Measurements from ENCODE around the gene ANKRD12.

Gene ANKRD12

DNA sequence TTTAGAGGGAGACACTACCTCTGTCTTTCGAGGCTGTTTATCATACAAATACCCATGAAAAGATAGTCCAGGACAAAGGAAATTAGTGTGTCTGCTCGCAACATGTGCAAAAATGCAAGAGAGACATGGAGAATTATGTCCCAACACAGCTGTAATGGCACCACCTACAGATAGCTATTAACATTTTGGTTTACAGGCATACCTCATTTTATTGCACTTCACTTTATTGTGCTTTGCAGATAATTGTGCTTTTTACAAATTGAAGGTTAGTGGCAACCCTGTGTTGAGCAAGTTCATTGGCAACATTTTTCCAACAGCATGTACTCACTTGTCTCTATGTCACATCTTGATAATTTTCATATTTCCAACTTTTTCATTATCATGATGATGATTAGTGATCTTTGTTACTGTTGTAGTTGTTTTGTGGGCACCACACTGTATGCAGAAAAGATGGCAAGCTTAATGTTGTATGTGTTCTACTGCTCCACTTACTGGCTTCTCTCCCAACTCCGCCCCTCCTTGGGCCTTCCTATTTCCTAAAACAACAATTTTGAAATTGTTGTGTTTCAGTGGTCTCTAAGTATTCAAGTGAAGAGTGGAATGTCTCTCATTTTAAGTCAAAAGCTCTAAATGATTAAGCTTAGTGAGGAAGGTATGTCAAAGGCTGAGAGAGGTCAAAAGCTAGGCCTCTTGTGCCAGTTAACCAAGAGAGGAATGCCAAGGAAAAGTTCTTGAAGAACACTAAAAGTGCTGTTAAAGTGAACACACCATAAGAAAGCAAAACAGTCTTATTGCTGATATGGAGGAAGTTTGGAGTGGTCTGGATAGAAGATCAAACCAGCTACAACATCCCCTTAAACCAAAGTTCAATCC, 52.0 kb downstream of the ANKRD12 start:
- no peak for DNase-seq

DNA sequence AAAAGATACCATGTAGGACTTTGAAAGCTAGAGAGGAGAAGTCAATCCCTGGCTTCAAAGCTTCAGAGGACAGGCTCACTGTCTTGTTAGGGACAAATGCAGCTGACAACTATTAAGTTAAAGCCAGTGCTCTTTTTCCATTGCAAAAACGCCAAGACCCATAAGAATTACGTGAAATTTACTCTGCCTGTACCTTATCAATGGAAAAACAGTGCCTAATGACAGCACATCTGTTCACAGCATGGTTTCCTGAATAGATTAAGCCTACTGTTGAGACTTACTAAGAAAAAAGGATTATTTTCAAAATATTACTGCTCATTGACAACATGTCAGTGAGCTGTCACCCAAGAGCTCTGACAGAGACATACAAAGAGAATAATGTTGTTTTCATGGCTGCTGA, 52.9 kb downstream of the ANKRD12 start:
- DNase-seq: no peak

DNA sequence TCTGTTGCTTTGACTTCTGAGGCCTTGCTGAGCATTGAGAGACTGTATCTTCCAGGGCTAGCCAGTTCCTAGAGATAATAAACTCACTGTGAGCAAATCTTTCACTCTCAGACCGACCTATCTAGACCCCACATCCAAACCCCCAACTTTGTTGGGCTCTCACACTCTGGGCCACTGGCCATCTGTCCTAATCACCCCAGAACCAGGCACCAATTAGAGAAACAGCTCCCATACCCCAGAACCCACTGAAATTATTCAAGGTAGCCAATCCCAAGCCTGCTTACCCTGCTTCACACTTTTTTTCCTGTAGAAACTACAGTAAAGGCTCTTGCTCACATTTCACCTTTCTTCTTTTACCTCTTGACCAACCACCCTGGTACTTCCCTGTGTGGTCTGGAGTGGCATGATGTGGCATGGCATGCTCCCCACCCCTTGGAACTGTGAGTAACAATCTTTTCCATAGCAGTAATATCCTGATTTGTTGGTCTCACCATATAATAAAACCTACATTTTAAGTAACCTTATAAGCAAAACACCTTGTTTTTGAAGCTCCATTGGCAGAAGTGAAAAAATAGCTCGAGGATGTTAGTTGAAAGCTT, 55.2 kb downstream of the ANKRD12 start:
- DNase-seq: no peak

DNA sequence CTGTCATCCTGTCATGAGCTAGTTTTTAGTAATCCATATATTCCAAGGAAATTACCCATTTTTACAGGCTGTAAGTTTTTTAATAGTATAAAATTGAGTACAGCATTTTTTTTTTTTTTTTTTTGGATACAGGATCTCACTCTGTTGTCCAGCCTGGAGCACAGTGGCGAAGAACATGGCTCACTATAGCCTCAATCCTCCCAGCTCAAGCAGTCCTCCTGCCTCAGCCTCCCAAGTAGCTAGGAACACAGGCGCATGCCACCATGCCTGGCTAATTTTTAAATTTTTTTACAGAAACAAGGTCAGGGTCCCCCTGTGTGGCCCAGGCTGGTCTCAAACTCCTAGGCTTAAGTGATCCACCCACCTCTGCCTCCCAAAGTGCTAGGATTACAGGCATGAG, 56.5 kb downstream of the ANKRD12 start:
- no peak for DNase-seq

DNA sequence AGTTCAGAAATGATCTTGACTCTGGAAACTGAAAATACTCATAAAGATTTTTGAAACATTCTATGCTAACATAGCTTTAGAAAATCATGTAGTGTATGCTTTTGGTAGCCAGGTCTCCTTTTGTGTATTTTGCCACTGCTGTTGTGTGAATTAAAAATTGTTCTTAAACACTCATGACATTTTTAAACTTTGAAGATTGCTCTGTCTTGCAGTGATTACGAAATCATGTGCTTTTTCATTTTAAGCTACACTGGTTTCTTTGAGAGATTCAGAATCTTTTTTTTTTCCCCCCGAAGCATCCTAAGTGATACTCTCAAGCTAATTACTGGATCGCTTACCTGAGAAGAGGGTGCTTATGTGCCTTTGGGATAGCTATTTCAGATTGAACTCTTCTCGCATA, 60.0 kb downstream of the ANKRD12 start:
- DNase-seq: no peak

DNA sequence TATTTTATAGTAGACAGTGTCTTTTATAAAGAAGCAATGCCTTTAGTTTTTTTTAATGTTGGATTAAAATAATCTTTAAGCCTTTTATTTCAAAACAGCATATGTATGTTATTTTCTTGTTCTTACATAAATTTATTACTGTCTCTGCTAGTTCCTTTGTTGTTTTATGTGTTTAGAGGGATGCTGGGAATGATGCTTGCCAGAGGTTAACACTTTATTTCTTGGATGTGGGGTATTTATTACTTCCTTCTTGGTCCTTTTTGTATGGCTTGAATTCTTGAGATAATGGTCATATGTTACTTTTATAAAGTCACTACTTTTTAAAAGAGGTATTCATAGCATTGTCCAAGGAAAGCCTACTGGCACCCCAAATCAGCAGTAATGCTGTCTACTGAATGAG, 63.1 kb downstream of the ANKRD12 start:
- no peak for DNase-seq

DNA sequence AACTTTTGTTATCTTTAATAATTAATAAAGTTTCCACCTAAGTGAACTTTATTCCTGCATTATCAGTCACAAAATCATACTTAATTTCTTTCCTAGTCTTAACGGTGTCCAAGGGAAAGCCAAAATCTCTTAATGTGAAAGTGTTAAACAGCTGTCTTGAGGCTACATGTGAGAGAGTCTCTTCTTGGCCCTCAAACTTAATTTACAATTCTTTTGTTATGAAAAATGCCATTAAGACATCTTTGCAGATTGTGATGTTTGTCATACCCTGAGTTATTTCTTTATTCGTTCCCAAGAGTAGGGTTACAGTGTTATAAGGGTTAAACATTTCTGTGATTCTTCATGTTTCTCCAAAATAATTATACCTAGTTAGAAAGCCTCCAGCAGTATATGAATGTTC, 64.6 kb downstream of the ANKRD12 start:
- no peak for DNase-seq

DNA sequence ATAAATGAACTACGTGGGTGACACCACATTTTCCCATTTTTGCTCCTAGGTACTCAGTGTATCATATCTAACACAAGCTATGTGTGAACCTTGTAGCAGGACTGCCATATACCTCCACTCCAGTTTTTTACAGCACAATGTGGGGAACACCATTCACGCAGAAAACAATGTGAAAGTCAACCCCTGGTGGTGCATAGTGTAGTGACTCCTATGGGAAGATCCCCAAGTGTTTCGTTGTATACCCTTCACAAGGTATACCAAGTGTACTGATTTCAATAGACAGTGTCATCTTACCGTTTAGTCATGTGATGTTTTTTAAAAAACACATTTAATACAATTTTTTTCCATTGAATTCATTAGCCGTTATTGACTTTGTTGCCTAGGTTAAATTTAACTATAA, 68.1 kb downstream of the ANKRD12 start:
- DNase-seq: no peak

DNA sequence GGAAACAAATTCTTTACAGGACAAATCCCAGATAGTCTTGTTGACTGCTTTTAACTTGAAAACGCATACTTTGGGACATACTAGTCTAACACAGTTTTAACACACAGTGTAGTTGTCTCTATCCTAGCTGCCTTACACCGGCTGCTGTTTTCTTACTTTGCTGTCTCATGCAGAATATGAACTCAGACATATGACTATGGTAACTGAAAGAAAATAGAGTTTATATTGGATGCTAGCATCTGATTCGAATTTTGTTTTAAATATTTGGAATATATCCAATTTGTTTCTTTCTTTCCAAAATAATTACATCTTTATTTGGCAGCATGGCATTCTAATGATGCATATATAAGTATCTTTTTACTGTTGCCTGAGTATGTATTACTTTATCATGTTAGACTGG, 69.8 kb downstream of the ANKRD12 start:
- DNase-seq: no peak

DNA sequence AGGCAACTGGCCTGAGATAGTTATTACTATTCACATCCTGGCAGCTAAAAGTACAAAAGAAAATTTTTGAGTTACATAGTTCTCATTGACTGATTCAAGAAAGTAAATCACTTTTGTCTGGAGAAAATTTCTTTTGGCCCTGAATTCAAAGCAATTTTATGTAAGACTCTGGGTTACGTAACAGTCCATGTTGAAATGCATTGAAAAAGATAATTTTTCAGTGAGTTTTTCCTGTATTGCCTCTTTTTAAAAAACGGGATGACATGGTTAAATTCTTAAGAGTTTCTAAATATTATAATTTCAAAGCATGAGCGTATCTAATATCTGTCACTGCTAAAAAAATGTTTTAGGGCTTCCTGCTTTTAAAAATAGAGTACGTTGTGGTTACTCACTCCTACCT, 72.7 kb downstream of the ANKRD12 start:
- no peak for DNase-seq

DNA sequence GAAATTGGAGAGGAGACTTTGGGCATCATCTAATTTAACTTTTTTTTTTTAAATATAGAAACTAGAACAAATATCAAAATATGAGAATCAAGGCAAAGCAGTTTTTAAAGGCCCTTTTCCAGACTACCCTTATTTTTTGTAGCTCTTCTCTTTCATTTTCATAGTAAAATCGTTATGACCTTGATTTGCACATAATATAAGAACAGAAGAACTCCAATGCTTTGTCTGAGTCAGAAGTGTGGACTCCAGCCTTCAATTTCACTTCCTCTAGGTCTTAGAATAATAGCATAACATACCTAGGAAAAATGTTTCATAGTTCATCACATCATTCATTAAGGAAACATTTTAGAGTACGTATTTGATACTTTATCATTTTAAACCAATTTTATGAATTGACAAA, 74.4 kb downstream of the ANKRD12 start:
- no peak for DNase-seq

DNA sequence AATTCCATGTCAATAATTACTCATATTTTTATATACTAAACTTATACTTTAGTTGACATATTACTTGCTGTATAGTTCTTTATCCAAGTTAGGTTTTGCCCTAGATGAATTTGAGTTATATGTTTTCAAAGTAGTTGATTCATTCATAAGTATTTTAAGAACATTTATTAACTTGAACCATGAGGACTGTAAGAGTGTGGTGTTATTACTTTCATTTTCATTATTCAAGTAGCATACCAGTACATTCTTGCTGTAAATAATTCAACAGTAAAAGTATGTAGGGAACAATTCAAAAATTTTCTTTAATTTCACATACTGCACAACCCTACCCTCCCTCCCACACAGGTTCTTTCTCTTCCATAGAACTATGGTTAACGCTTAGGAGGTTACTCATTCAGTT, 75.4 kb downstream of the ANKRD12 start:
- DNase-seq: no peak

DNA sequence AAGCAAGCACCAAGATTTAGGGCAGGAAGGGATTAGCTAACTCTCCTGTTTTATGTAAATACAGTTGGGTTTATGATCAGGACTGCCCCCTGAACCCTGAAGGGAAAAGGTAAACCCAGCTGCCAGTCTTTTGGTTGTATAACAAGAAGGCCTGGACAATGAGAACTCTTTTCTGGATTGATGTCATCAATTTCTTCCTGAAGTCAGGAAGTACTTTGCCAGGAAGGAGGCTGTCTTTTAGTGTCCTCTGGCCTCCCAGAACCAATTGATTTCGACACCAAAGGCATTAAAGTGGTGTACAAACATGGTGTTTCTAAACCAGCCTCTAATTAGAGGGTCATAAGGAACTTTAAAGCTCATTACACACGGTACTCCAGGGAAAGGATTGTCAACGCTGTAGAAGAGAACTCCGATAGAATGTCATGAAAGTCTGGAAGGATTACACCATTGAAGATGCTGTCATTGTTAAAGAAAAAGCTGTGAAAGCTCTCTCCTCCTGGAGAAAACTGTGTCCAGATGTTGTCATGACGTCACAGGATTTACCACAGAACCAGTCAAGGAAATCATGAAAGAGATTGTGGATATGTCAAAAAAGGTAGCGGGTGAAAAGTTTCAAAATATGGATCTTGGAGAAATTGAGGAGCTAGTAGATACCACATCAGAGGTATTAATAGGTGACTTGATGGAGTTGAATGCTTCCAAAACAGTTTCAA, 78.8 kb downstream of the ANKRD12 start:
- no peak for DNase-seq

DNA sequence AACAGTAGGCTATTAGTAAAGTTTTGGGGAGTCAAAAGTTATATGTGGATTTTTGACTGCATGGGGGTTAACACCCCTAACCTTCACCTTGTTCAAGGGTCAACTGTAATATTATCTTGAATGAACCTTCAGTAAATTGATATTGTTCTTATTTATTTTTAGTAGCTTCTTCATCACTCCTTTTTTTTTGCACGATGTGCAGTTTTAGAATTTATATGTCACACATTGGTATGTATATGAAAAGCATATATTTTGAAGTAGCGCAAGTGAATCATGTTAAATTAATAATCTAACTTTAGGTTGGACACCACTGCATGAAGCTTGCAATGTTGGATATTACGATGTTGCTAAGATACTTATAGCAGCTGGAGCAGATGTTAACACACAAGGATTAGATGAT, 79.9 kb downstream of the ANKRD12 start:
- no peak for DNase-seq

DNA sequence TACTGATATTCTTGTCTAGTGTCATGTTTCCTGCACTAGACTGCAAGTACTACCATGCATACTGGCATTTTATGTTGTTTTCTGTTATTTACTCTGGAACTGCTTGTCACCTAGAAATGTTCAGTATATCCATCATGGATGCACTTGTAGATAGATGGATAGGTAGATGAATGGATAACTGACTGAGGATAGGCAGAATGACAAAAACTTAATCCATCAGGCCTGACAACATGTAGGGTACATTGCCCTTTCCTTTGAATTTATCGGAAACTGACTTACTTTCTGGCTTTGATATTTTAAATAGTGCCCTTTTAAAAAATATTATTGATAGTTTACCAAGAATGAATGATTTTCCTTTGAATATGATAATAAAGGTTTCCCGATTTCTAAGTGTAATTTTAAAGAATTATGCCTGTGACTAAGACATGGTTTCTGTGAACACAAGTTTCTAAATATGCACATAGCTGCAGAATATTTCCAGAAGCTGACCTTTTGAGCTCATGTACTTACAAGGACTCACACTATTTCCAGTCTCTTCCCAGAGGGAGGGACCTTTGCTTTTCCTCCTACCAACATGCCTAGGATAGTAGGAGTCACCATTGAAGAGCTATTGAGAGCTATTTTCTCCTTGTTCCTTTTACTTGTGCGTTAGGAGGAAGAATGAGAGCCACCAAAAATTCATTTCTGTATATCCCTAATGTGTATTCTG, 81.3 kb downstream of the ANKRD12 start:
- no peak for DNase-seq

DNA sequence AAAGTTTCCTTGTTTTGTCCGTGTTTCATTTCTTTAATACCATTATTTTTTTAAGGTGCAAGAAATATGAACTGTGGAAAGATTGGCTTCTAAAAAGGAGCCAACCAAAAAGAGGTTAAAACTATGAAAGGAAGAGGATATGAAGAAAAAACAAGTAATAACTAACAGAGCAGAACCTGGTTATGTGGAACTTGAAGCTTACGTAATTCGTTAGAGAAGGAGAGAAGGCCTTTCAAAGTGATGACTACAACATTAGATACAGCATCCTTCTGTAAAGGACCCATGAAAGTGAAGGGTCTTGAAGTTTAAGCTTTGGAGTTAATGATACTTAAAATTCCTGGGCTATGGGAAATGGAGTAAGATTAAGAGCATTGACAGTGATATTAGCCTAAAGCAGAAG, 84.5 kb downstream of the ANKRD12 start:
- no peak for DNase-seq

DNA sequence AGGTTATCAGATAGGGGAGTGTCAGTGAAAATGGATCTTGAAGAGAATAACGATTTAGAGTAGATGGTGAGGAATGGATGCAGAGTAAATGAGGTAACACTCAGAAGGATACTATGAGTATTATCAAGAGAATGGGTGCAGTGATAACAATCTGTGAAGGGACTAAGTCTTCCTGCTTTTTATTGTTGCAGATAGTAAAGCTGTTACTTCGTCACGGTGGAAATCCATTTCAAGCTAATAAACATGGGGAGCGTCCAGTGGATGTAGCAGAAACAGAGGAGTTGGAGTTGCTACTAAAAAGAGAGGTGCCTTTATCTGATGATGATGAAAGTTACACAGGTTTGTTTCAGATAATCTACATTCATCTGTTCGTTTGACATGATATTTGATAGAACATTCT, 85.1 kb downstream of the ANKRD12 start:
- DNase-seq: no peak

DNA sequence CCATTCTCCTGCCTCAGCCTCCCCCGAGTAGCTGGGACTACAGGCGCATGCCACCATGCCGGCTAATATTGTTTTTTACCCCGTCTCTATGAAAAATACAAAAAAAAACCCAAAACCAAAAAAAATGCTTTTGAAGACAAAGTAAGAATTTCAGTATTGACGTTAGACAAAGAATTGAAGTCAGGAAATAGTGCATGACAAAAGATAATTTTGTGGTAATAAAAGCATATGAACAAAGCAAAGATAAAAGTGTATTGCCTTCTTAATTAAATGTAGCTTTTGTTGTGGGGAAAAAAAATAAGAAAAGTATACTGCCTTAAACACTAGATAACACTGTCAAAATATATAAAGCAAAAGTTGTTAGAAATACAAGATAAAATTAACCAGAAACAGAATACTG, 86.8 kb downstream of the ANKRD12 start:
- no peak for DNase-seq

DNA sequence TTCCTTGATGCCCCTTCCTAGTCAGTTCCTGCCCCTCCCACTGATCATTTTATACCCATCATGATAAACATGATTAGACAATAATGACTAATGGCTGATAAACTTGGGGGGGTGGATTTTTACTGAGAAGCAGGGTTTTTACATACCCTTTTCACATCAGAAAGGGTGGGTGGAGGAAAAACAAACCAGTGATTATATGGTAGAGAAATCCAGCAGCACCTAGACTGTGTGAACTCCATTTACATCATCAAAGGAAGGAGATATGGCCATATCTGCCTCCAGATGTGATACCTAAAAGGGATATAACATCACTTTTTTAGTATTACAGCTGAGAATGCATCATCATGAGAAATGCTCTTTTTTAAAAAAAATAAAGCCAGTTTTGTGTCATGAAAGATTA, 89.9 kb downstream of the ANKRD12 start:
- no peak for DNase-seq

DNA sequence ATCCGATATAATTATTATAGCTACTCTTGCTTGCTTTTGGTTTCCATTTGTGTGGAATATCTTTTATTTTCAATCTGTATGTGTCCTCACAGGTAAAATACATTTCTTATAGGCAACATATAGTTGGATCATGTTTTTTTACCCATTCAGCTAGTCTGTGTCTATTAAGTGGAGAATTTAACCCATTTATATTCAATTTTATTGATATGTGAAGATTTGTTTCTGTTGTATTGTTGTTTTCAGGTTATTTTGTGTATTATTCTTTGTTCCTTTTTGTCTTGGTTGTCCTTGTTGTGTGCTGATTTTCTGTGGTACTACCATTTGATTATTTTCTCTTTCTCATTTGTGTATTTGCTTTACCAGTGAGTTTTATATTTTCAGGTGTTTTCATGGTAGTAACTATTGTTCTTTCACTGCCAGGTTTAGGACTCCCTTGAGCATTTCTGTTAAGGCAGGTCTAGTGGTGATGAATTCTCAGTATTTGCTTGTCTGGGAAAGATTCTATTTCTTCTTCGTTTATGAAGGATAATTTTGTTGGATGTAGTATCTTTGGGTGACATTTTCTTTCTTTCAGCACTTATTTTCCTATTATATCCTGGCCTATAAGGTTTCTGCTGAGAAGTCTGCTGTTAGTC, 95.4 kb downstream of the ANKRD12 start:
- no peak for DNase-seq

DNA sequence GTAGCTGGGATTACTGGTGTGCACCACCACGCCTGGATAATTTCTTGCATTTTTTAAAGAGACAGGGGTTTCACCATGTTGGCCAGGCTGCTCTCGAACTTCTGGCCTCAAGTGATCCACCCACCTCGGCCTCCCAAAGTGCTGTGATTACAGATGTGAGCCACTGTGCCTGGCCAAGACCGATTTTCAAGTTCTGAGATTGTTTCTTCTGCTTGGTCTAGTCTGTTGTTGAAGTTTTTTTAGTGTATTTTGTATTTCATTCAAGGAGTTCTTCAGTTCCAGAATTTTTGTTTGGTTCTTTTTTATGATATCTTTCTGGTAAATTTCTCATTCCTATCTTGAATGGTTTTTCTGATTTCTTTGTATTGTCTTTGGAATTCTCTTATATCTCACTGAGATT, 96.4 kb downstream of the ANKRD12 start:
- DNase-seq: no peak

DNA sequence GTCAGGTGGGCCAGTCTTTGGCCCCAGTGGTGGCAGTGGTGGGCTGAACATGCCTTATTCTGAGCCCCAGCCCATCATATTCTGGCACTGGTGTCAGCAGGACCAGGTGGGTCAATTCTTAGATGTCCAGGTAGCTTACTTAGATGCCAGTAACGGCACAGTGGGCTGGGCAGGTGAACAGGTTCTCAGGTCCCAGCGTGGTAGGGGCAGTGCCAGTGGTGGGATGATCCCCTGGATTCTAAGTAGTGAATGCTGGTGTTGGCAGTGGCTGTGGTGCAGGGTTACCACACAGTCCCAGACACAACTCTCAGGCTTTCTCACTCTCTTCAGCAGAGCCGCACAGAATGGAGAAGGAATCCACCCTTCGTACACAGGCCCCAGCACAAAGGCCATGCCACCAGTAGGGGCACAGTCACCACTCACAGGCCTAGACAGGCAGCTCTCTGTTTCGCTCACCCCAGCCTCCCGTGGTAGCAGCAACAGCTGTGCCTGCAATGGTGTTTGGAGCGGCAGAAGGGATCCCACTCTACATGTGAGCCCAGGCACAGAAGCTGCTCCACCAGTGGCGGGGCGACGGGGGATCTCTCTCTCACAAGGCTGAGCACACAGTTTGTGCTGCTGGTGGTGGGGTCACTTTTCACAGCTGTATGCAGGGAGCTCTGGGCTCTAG, 97.3 kb downstream of the ANKRD12 start:
- no peak for DNase-seq
